GM12878 (cell line): ENCODE measurements around the gene LGI1. TPM values are rescaled to one million over a fixed set of nuclear protein-coding genes. Genes with fewer than 3 reads are reported as not detected.
A peak's percentile ranks its signal among the peaks of the same experiment; 100 is the strongest.

Source experiments
- ATAC-seq: fragments of 200-7000 bp; cut with Tn5 transposase; 3 replicates; pipeline ENCODE4 v1.9.1; 2020; ENCODE audit warnings: mild to moderate bottlenecking, moderate library complexity
- BruUV-seq: library from RNA; stranded (reverse); fragments of 400-500 nt; replicated peaks from 2 replicates; lab custom pipeline; 2021; lab: Mats Ljungman, UMichigan
- CTCF ChIA-PET: fragments of 300-600 bp; sonication (Branson Sonifier 250); formaldehyde crosslinking; extraction: SDS; loops from one replicate; lab custom pipeline; 2021; ENCODE audit warnings: inconsistent platforms; lab: Yijun Ruan, JAX
- POLR2A ChIA-PET: fragments of 350-600 bp; formaldehyde crosslinking; extraction: SDS; loops from one replicate; lab custom pipeline; 2021; ENCODE audit warnings: inconsistent platforms; lab: Charles Lee
- RAD21 ChIA-PET: fragments of 300-600 bp; sonication (Branson Sonifier 250); formaldehyde crosslinking; loops from one replicate; lab custom pipeline; 2023; ENCODE audit warnings: antibody characterized with exemption; ENCODE audit not compliant: unreplicated experiment; lab: Charles Lee
- SMC1A ChIA-PET: fragments of 300-600 bp; sonication (Branson Sonifier 250); formaldehyde crosslinking; loops from one replicate; lab custom pipeline; 2023; ENCODE audit not compliant: unreplicated experiment, uncharacterized antibody; lab: Charles Lee
- DNase-seq: peaks from one replicate; pipeline ENCODE4 v3.0.0-alpha.2; 2011; ENCODE audit warnings: low read depth, low spot score
- FAIRE-seq: peaks from 3 replicates; lab custom pipeline; 2011; peaks lifted over from hg19 to GRCh38; lab: Jason Lieb, UNC
- H2AFZ ChIP-seq: 2 replicates; pipeline ENCODE4 v1.6.0; 2011; ENCODE audit warnings: low read depth, low read length, control low read depth; ENCODE audit not compliant: control insufficient read depth
- H3K27ac ChIP-seq: 2 replicates; pipeline ENCODE4 v1.5.1; 2011; ENCODE audit warnings: control low read depth; ENCODE audit not compliant: control insufficient read depth, insufficient read depth
- H3K27me3 ChIP-seq, 2 experiments: replicated peaks in 1 of 2; 2 replicates each; pipeline versions ENCODE4 v1.6.0 to v1.6.1; 2011; ENCODE audit warnings: low read length in 1 of 2; ENCODE audit not compliant: control insufficient read depth in 2 of 2, insufficient read depth in 2 of 2
- H3K36me3 ChIP-seq, 2 experiments: 2 replicates each; pipeline ENCODE4 v1.5.1; 2011; ENCODE audit warnings: low read length in 1 of 2; ENCODE audit not compliant: control insufficient read depth in 2 of 2, insufficient read depth in 2 of 2
- H3K4me1 ChIP-seq: 2 replicates; pipeline ENCODE4 v1.6.1; 2011; ENCODE audit warnings: mild to moderate bottlenecking, low read length, moderate library complexity, mixed read lengths; ENCODE audit not compliant: control insufficient read depth, insufficient read depth
- H3K4me2 ChIP-seq: 2 replicates; pipeline ENCODE4 v1.6.0; 2011; ENCODE audit warnings: control low read depth; ENCODE audit not compliant: control insufficient read depth, insufficient read depth
- H3K4me3 ChIP-seq: fragments of 200-600 bp; sonication (generic); 2 replicates; pipeline ENCODE4 v1.5.1; 2016
- H3K79me2 ChIP-seq: 2 replicates; pipeline ENCODE4 v1.6.0; 2011; ENCODE audit warnings: low read length; ENCODE audit not compliant: control insufficient read depth, insufficient read depth
- H3K9ac ChIP-seq: 2 replicates; pipeline ENCODE4 v1.8.0; 2011; ENCODE audit warnings: low read length, control low read depth, mixed read lengths; ENCODE audit not compliant: control insufficient read depth, insufficient read depth
- H3K9me3 ChIP-seq: replicated peaks from 3 replicates; pipeline ENCODE4 v1.5.1; 2011; ENCODE audit warnings: mild to moderate bottlenecking, low read length; ENCODE audit not compliant: control insufficient read depth, insufficient read depth
- H4K20me1 ChIP-seq: 2 replicates; pipeline ENCODE4 v1.6.0; 2011; ENCODE audit not compliant: control insufficient read depth, insufficient read depth
- CHD4 ChIP-seq: fragments of 200-600 bp; sonication (generic); IDR thresholded peaks from 2 replicates; pipeline ENCODE4 v1.6.1; 2016; ENCODE audit warnings: mild to moderate bottlenecking
- CTCF ChIP-seq, 3 experiments: IDR thresholded peaks in 2 of 3; conservative IDR thresholded peaks in 1 of 3; 2 replicates each; pipeline ENCODE4 v1.5.1; 2011; ENCODE audit warnings: low read depth in 3 of 3, low read length in 3 of 3, mild to moderate bottlenecking in 3 of 3, control low read depth in 2 of 3, moderate library complexity in 2 of 3, inconsistent platforms in 1 of 3, mixed read lengths in 1 of 3; ENCODE audit not compliant: control insufficient read depth in 2 of 3, insufficient read depth in 1 of 3; ENCODE audit errors: extremely low read depth in 1 of 3
- E2F4 ChIP-seq: IDR thresholded peaks from 2 replicates; pipeline ENCODE4 v1.6.1; 2012; ENCODE audit warnings: low read depth, low read length, improper control_type of control experiment
- EED ChIP-seq: sonication (generic); IDR thresholded peaks from 2 replicates; pipeline ENCODE4 v1.6.1; 2016; ENCODE audit warnings: antibody characterized with exemption, low read depth
- ESRRA ChIP-seq: IDR thresholded peaks from 2 replicates; pipeline ENCODE4 v1.6.1; 2012; ENCODE audit warnings: mild to moderate bottlenecking, low read length, improper control_type of control experiment
- HSF1 ChIP-seq: fragments of 150-350 bp; IDR thresholded peaks from 2 replicates; pipeline ENCODE4 v1.6.1; 2014; ENCODE audit warnings: mild to moderate bottlenecking, low read depth, low read length
- KAT2A ChIP-seq: conservative IDR thresholded peaks from 2 replicates; pipeline ENCODE4 v1.6.1; 2011; ENCODE audit warnings: low read depth, low read length; ENCODE audit not compliant: control insufficient read depth
- MLLT1 ChIP-seq: fragments of 450-650 bp; IDR thresholded peaks from 2 replicates; pipeline ENCODE4 v1.6.1; 2016; ENCODE audit warnings: mild to moderate bottlenecking
- MYB ChIP-seq: fragments of 150-350 bp; IDR thresholded peaks from 2 replicates; pipeline ENCODE4 v1.6.1; 2014; ENCODE audit warnings: mild to moderate bottlenecking, low read depth, low read length, borderline replicate concordance
- POLR2AphosphoS2 ChIP-seq: IDR thresholded peaks from 2 replicates; pipeline ENCODE4 v1.6.1; 2011; ENCODE audit warnings: low read depth, mild to moderate bottlenecking, low read length, improper control_type of control experiment, moderate library complexity
- POLR2AphosphoS5 ChIP-seq: IDR thresholded peaks from 2 replicates; pipeline ENCODE4 v1.6.1; 2011; ENCODE audit warnings: mild to moderate bottlenecking, low read length, inconsistent platforms
- RAD21 ChIP-seq: IDR thresholded peaks from 2 replicates; pipeline ENCODE4 v1.6.1; 2011; ENCODE audit warnings: mild to moderate bottlenecking, low read depth, low read length, moderate library complexity; ENCODE audit not compliant: insufficient read depth
- SMC3 ChIP-seq: IDR thresholded peaks from 2 replicates; pipeline ENCODE4 v1.6.1; 2011; ENCODE audit warnings: low read length, improper control_type of control experiment, borderline replicate concordance
- ZZZ3 ChIP-seq: IDR thresholded peaks from 2 replicates; pipeline ENCODE4 v1.6.1; 2011; ENCODE audit warnings: low read depth; ENCODE audit not compliant: control insufficient read depth, insufficient read length
- WGBS: methylation state at CpG from one replicate; pipeline ENCODE4 v1.1.6; 2016; ENCODE audit warnings: low lambda C conversion rate; ENCODE audit not compliant: insufficient replicate concordance, insufficient coverage; ENCODE audit errors: missing lambda C conversion rate; 5-methylcytosine and 5-hydroxymethylcytosine counted together
- in situ Hi-C: fragments of 300-500 bp; cut with MboI; formaldehyde crosslinking; loops from 9 replicates; pipeline ENCODE4 v1.14.3; 2018; ENCODE audit warnings: mixed read lengths
- intact Hi-C: fragments of 100-400 bp; cut with micrococcal nuclease; formaldehyde crosslinking; loops from one replicate; pipeline ENCODE4 v1.14.2; 2022; ENCODE audit not compliant: unreplicated experiment
- polyA plus RNA-seq, 11 experiments: library from polyadenylated mRNA; depleted of rRNA in 4 of 11; unstranded in 6 of 11; stranded (reverse) in 5 of 11; fragments of >200 nt; fragmentation: Nextera tagmentation in 4 of 11; fragmentation: Illumina TruSeq in 1 of 11; extraction: Ambion mirVana in 4 of 11; extraction: Trizol in 1 of 11; gene quantifications; 1 replicate in 1 of 11; 2 replicates in 10 of 11; pipeline versions ENCODE4 v1.2.1 to v1.2.3, GENCODE V29; 2011 to 2016; ENCODE audit warnings: inconsistent platforms in 2 of 11, missing spikeins in 2 of 11, low read depth in 1 of 11
- total RNA-seq, 4 experiments: library from RNA; depleted of rRNA in 3 of 4; stranded (reverse); fragments of >200 nt in 3 of 4; fragmentation: Illumina TruSeq in 1 of 4; extraction: Trizol in 1 of 4; gene quantifications; 2 replicates each; pipeline versions ENCODE4 v1.2.1 to v1.2.3, GENCODE V29; 2013 to 2021

Gene LGI1
- total and polyA plus RNA-seq, 10 of the 15 experiments (the other 5 are each of a cell fraction or from before 2014, with no cell fraction given): not detected

- peak; percentile 56 for ATAC-seq
- Histone ChIP-seq H4K20me1 (no peaks in the 10 kb centered on the region), H3K36me3 (no peaks in the 10 kb centered on the region)
- ChIA-PET SMC1A (interaction anchor here (0.6 to 3.3 kb wide), 25 partner anchors 8 to 1740 kb away, joined by 3 to 36 read pairs (median 3); partner anchors contain the start of gene FRA10AC1), POLR2A (no interaction called here), RAD21 (interaction anchor here (0.7 to 2.4 kb wide), 9 partner anchors 18 to 272 kb away, joined by 3 to 16 read pairs (median 4); partner anchors contain the start of gene FRA10AC1)
- WGBS: 17% methylated on average over 10 of the region's 10 CpGs
- TF ChIP-seq ESRRA (no peak), ZZZ3 (no peak), MYB (no peak), EED (no peak), SMC3 (peak; percentile 3; the same call in 1 of the 2 replicates), POLR2AphosphoS2 (no peak), HSF1 (no peak), RAD21 (0 out of 2 replicates have a peak, but pooled peaks have one; percentile 16), MLLT1 (no peak), CHD4 (no peak), KAT2A (no peak), POLR2AphosphoS5 (no peak), CTCF (IDR thresholded peaks at IDR 0.05 in 2 of 3, conservative IDR thresholded peaks at IDR 0.05 in 1 of 3; ENCODE audit: control insufficient read depth in 2 of 3, extremely low read depth in 1 of 3, insufficient read depth in 1 of 3, low read depth in 3 of 3, low read length in 3 of 3) (peak in 1 of 3 experiments; percentile 26; a peak in 1 of 6 replicates), E2F4 (no peak)
- TF ChIP-seq, all 136 proteins: peak for 3
- no peak overlapping the region for H3K27ac ChIP-seq
- BruUV-seq: no TSS peak
- no peaks in the 10 kb centered on the region for H3K4me1 ChIP-seq
- H3K27me3 ChIP-seq: peaks cover 0 to 14% of the 10 kb centered on the region in 2 experiments; a peak in 2 of 4 replicates
- H3K9ac ChIP-seq: no peak overlapping the region
- in situ Hi-C loops (loop anchor here (10.0 kb wide), 1 partner anchor 261 kb away; no protein-coding TSS in a partner anchor), intact Hi-C loops (loop anchor here (1.0 to 5.0 kb wide), 3 partner anchors 68 to 261 kb away; partner anchors contain the start of gene FRA10AC1)
- H3K79me2 ChIP-seq: no peaks in the 10 kb centered on the region
- DNase-seq (no peak), FAIRE-seq (no peak)
- H3K4me2 ChIP-seq: no peak overlapping the region
- no peak overlapping the region for H3K4me3 ChIP-seq
- no peaks in the 10 kb centered on the region for H3K9me3 ChIP-seq
- CTCF ChIA-PET: interaction anchor here (0.5 to 4.0 kb wide), 28 partner anchors 8 to 629 kb away, joined by 3 to 46 read pairs (median 4); partner anchors contain the start of gene FRA10AC1
- H2AFZ ChIP-seq: no peak overlapping the region
Observed at GRCh38 chr10:93815304-93816096, 57.8 kb downstream of the LGI1 start.
